HG02763 (cell line): ENCODE results near the gene COL4A2.

Experiments used
- ATAC-seq: cut with Tn5 transposase; IDR thresholded peaks from one replicate; pipeline ENCODE4 v1.9.1; 2021; ENCODE audit warnings: mild to moderate bottlenecking, moderate library complexity; ENCODE audit not compliant: unreplicated experiment

The COL4A2 gene

GRCh38 chr13:110306960-110307766 lies at the start of gene COL4A2, which contains the start of gene COL4A1:
Gene COL4A2 (plus strand): TSS chr13:110307284. CDS start chr13:110307904, 620 bp downstream.
Gene COL4A1 (minus strand): TSS chr13:110307157. CDS start chr13:110307027, 130 bp downstream.
- no peak for ATAC-seq

- ATAC-seq: no peak
Measured at GRCh38 chr13:110257408-110257807, 49.7 kb upstream of the COL4A2 start.

- no peak for ATAC-seq
Measured at GRCh38 chr13:110258876-110259631, 48.0 kb upstream of the COL4A2 start.

GRCh38 chr13:110259651-110260050 lies 47.4 kb upstream of the COL4A2 start:
- ATAC-seq: no peak

GRCh38 chr13:110261166-110262081 lies 45.7 kb upstream of the COL4A2 start:
- no peak for ATAC-seq

GRCh38 chr13:110262082-110262436 lies 45.0 kb upstream of the COL4A2 start:
- ATAC-seq: no peak

- ATAC-seq: no peak
Measured at GRCh38 chr13:110262508-110263291, 44.4 kb upstream of the COL4A2 start.

- ATAC-seq: no peak
Measured at GRCh38 chr13:110263404-110263803, 43.7 kb upstream of the COL4A2 start.

GRCh38 chr13:110263888-110264287 lies 43.2 kb upstream of the COL4A2 start:
- ATAC-seq: no peak

- ATAC-seq: no peak
Measured at GRCh38 chr13:110264685-110265275, 42.3 kb upstream of the COL4A2 start.

GRCh38 chr13:110265341-110265681 lies 41.8 kb upstream of the COL4A2 start:
- no peak for ATAC-seq

- ATAC-seq: no peak
Measured at GRCh38 chr13:110265682-110266430, 41.2 kb upstream of the COL4A2 start.

- no peak for ATAC-seq
Measured at GRCh38 chr13:110266431-110266809, 40.7 kb upstream of the COL4A2 start.

- no peak for ATAC-seq
Measured at GRCh38 chr13:110266983-110267382, 40.1 kb upstream of the COL4A2 start.

GRCh38 chr13:110268061-110268460 lies 39.0 kb upstream of the COL4A2 start:
- ATAC-seq: no peak

GRCh38 chr13:110268576-110269185 lies 38.4 kb upstream of the COL4A2 start:
- ATAC-seq: no peak

- no peak for ATAC-seq
Measured at GRCh38 chr13:110269509-110270185, 37.4 kb upstream of the COL4A2 start.

GRCh38 chr13:110270507-110270906 lies 36.6 kb upstream of the COL4A2 start:
- ATAC-seq: no peak
